ENCODE results near the gene RELN. TPM values are rescaled to one million over a fixed set of nuclear protein-coding genes. Genes with fewer than 3 reads are reported as not detected.
"Not testable (repeated sequence)": the region's sequence is repeated elsewhere in the genome, so short reads cannot be mapped to it uniquely, and the experiment has no call there.

The RELN gene
- total RNA-seq, 1 experiment from 2014 or later = 0.24 TPM

GRCh38 chr7:103914147-103914899, 75.1 kb downstream of the RELN start:
- H3K4me3 ChIP-seq (ENCODE audit: insufficient read depth, low read depth, low read length) = no peak overlapping the region
- no peak for DNase-seq
- no peaks in the 10 kb centered on the region for H3K36me3 ChIP-seq (replicated peaks; ENCODE audit: control insufficient read depth, insufficient read depth, low read length)
- no peaks in the 10 kb centered on the region for H3K27me3 ChIP-seq (ENCODE audit: control insufficient read depth, insufficient read depth, low read length)

- H3K36me3 ChIP-seq (replicated peaks; ENCODE audit: control insufficient read depth, insufficient read depth, low read length) = no peaks in the 10 kb centered on the region
- H3K27me3 ChIP-seq (ENCODE audit: control insufficient read depth, insufficient read depth, low read length) = no peaks in the 10 kb centered on the region
- no peak overlapping the region for H3K4me3 ChIP-seq (ENCODE audit: insufficient read depth, low read depth, low read length)
- DNase-seq = no peak
These were observed 76.4 kb downstream of the RELN start for GRCh38 chr7:103912891-103913605.

GRCh38 chr7:103911015-103911414, 78.4 kb downstream of the RELN start:
- not testable (repeated sequence) for H3K36me3 ChIP-seq (replicated peaks; ENCODE audit: control insufficient read depth, insufficient read depth, low read length); DNase-seq; H3K27me3 ChIP-seq (ENCODE audit: control insufficient read depth, insufficient read depth, low read length); H3K4me3 ChIP-seq (ENCODE audit: insufficient read depth, low read depth, low read length)

- Histone ChIP-seq H3K4me3 (ENCODE audit: insufficient read depth, low read depth, low read length) (no peak overlapping the region), H3K27me3 (ENCODE audit: control insufficient read depth, insufficient read depth, low read length) (no peaks in the 10 kb centered on the region)
- DNase-seq = no peak
These were observed 83.5 kb downstream of the RELN start for GRCh38 chr7:103905997-103906396.

GRCh38 chr7:103902917-103903316, 86.5 kb downstream of the RELN start:
- Histone ChIP-seq H3K36me3 (replicated peaks; ENCODE audit: control insufficient read depth, insufficient read depth, low read length) (no peaks in the 10 kb centered on the region), H3K4me3 (ENCODE audit: insufficient read depth, low read depth, low read length) (no peak overlapping the region), H3K27me3 (ENCODE audit: control insufficient read depth, insufficient read depth, low read length) (no peaks in the 10 kb centered on the region)
- no peak for DNase-seq

More at GRCh38 chr7:103905997-103906396, 83.5 kb downstream of the RELN start:
- no peaks in the 10 kb centered on the region for H3K36me3 ChIP-seq (replicated peaks; ENCODE audit: control insufficient read depth, insufficient read depth, low read length)

- not testable (repeated sequence) for H3K27me3 ChIP-seq (ENCODE audit: control insufficient read depth, insufficient read depth, low read length); H3K4me3 ChIP-seq (ENCODE audit: insufficient read depth, low read depth, low read length); H3K36me3 ChIP-seq (replicated peaks; ENCODE audit: control insufficient read depth, insufficient read depth, low read length); DNase-seq
These were observed 92.6 kb downstream of the RELN start for GRCh38 chr7:103896826-103897225.

GRCh38 chr7:103894656-103895596, 94.5 kb downstream of the RELN start:
- DNase-seq = no peak
- H3K36me3 ChIP-seq (replicated peaks; ENCODE audit: control insufficient read depth, insufficient read depth, low read length) = no peaks in the 10 kb centered on the region
- H3K27me3 ChIP-seq (ENCODE audit: control insufficient read depth, insufficient read depth, low read length) = no peaks in the 10 kb centered on the region
- H3K4me3 ChIP-seq (ENCODE audit: insufficient read depth, low read depth, low read length) = no peak overlapping the region

GRCh38 chr7:103893350-103893749, 96.1 kb downstream of the RELN start:
- DNase-seq = no peak
- no peaks in the 10 kb centered on the region for H3K36me3 ChIP-seq (replicated peaks; ENCODE audit: control insufficient read depth, insufficient read depth, low read length)
- H3K4me3 ChIP-seq (ENCODE audit: insufficient read depth, low read depth, low read length) = no peak overlapping the region
- no peaks in the 10 kb centered on the region for H3K27me3 ChIP-seq (ENCODE audit: control insufficient read depth, insufficient read depth, low read length)

GRCh38 chr7:103889451-103889850, 100.0 kb downstream of the RELN start:
- no peak overlapping the region for H3K4me3 ChIP-seq (ENCODE audit: insufficient read depth, low read depth, low read length)
- no peaks in the 10 kb centered on the region for H3K36me3 ChIP-seq (replicated peaks; ENCODE audit: control insufficient read depth, insufficient read depth, low read length)
- no peaks in the 10 kb centered on the region for H3K27me3 ChIP-seq (ENCODE audit: control insufficient read depth, insufficient read depth, low read length)
- DNase-seq = no peak

GRCh38 chr7:103888603-103889153, 100.8 kb downstream of the RELN start:
- Histone ChIP-seq H3K4me3 (ENCODE audit: insufficient read depth, low read depth, low read length) (no peak overlapping the region), H3K27me3 (ENCODE audit: control insufficient read depth, insufficient read depth, low read length) (no peaks in the 10 kb centered on the region), H3K36me3 (replicated peaks; ENCODE audit: control insufficient read depth, insufficient read depth, low read length) (no peaks in the 10 kb centered on the region)
- DNase-seq = no peak

GRCh38 chr7:103887853-103888602, 101.4 kb downstream of the RELN start:
- Histone ChIP-seq H3K27me3 (ENCODE audit: control insufficient read depth, insufficient read depth, low read length) (no peaks in the 10 kb centered on the region), H3K36me3 (replicated peaks; ENCODE audit: control insufficient read depth, insufficient read depth, low read length) (no peaks in the 10 kb centered on the region), H3K4me3 (ENCODE audit: insufficient read depth, low read depth, low read length) (no peak overlapping the region)
- DNase-seq = no peak

- Histone ChIP-seq H3K36me3 (replicated peaks; ENCODE audit: control insufficient read depth, insufficient read depth, low read length) (no peaks in the 10 kb centered on the region), H3K27me3 (ENCODE audit: control insufficient read depth, insufficient read depth, low read length) (no peaks in the 10 kb centered on the region), H3K4me3 (ENCODE audit: insufficient read depth, low read depth, low read length) (no peak overlapping the region)
- DNase-seq = no peak
These were observed 102.4 kb downstream of the RELN start for GRCh38 chr7:103887050-103887449.

- DNase-seq = no peak
These were observed 109.4 kb downstream of the RELN start for GRCh38 chr7:103879928-103880600.

More at GRCh38 chr7:103879928-103880600, 109.4 kb downstream of the RELN start:
- Histone ChIP-seq H3K27me3 (ENCODE audit: control insufficient read depth, insufficient read depth, low read length) (no peaks in the 10 kb centered on the region), H3K4me3 (ENCODE audit: insufficient read depth, low read depth, low read length) (no peak overlapping the region), H3K36me3 (replicated peaks; ENCODE audit: control insufficient read depth, insufficient read depth, low read length) (no peaks in the 10 kb centered on the region)
